Naive B cell (primary cell): ENCODE measurements around the gene SIGLEC6. TPM values are rescaled to one million over a fixed set of nuclear protein-coding genes. Genes with fewer than 3 reads are reported as not detected.

Experiments used
- ATAC-seq, 2 donors: fragments of 150-1000 bp; cut with Tn5 transposase; 2 replicates each; pipeline ENCODE4 v1.10.0; 2021; ENCODE audit warnings: low read depth in 2 of 2, mild to moderate bottlenecking in 2 of 2, moderate library complexity in 2 of 2
- DNase-seq: peaks from one replicate; pipeline ENCODE4 v3.0.0; 2022
- H3K27ac Mint-ChIP-seq, 6 donors: one replicate each; pipeline ENCODE4 v1.8.0; 2020 to 2022; ENCODE audit warnings: mild to moderate bottlenecking in 6 of 6, mixed read lengths in 6 of 6, moderate library complexity in 5 of 6, inconsistent platforms in 2 of 6
- H3K27me3 Mint-ChIP-seq, 3 donors: one replicate each; pipeline ENCODE4 v1.8.0; 2021 to 2022; ENCODE audit warnings: mixed read lengths in 3 of 3, mild to moderate bottlenecking in 1 of 3
- H3K36me3 Mint-ChIP-seq, 2 donors: one replicate each; pipeline ENCODE4 v1.8.0; 2020 to 2022; ENCODE audit warnings: mixed read lengths in 2 of 2, inconsistent platforms in 1 of 2, mild to moderate bottlenecking in 1 of 2
- H3K4me1 Mint-ChIP-seq, 3 donors: one replicate each; pipeline ENCODE4 v1.8.0; 2020 to 2022; ENCODE audit warnings: mixed read lengths in 3 of 3, inconsistent platforms in 1 of 3, mild to moderate bottlenecking in 1 of 3, moderate library complexity in 1 of 3
- H3K4me3 Mint-ChIP-seq, 8 donors: one replicate each; pipeline ENCODE4 v1.8.0; 2020 to 2022; ENCODE audit warnings: mild to moderate bottlenecking in 8 of 8, mixed read lengths in 8 of 8, moderate library complexity in 8 of 8, inconsistent platforms in 2 of 8
- H3K9me3 Mint-ChIP-seq, 7 donors: one replicate each; pipeline ENCODE4 v1.8.0; 2020 to 2022; ENCODE audit warnings: mixed read lengths in 7 of 7, mild to moderate bottlenecking in 5 of 7, inconsistent platforms in 2 of 7, moderate library complexity in 1 of 7
- polyA plus RNA-seq, 6 donors: library from polyadenylated mRNA; unstranded; fragments of 300-500 nt; fragmentation: Illumina TruSeq; gene quantifications; one replicate each; pipeline ENCODE4 v1.2.3, GENCODE V29; 2021; ENCODE audit warnings: low read depth in 6 of 6

The SIGLEC6 gene
- polyA plus RNA-seq, 6 donors from 2014 or later, result 0.72 to 1.9 (median 1.2) TPM; not detected in 1

DNA sequence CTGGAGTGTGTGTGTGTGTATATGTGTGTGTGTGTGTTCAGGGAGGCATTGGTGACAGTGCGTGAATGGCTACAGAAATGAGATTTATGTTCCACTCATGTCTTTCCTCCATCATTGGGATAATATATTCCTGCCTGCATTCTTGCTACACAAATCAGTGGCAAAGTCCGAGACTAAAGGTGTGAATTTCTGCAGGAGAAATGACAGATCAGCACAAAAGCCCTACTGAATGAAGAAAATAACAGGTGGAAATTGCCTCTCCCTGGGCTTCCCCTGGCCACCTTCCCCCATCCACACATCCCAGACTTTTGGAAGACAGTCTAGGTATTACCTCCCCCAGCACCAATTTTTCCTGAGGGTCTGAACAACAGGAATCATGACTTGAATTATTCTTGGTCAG is 10.1 kb downstream of the SIGLEC6 start:
- peaks cover 21 to 29% (median 23%) of the 10 kb centered on the region in 3 donors for H3K4me1 Mint-ChIP-seq
- peak overlapping the region in 1 of 8 donors; percentile 85 for H3K4me3 Mint-ChIP-seq
- peaks cover 0 to 5% of the 10 kb centered on the region in 2 donors for H3K36me3 Mint-ChIP-seq
- H3K27me3 Mint-ChIP-seq, result peaks cover 0 to 5% (median 0%) of the 10 kb centered on the region in 3 donors
- H3K9me3 Mint-ChIP-seq, result peaks cover 0 to 8% (median 0%) of the 10 kb centered on the region in 7 donors
- DNase-seq, result no peak
- peak overlapping the region in 1 of 6 donors; percentile 71 for H3K27ac Mint-ChIP-seq
- ATAC-seq, result no peak

DNA sequence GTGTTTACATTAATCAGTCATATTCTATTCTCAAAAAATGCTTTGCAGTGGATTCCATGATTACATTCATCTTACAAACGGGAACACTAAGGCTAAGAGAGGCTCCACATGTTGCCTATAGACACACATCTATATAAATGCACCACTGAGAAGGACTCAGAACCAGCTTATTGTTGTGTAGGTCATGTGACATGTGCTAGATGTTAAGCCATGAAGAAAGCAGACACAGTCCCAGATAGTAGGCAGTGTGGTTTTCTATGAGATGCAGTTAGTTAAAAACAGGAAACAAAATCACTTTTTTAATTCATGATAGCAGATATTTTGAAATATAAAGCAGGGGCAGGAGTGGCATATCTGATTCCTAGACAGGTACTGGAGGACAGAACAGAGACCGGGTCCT is 10.7 kb downstream of the SIGLEC6 start:
- Mint-ChIP-seq H3K4me3 (peak overlapping the region in 2 of 8 donors; percentile 70 to 85), H3K36me3 (peaks cover 0 to 5% of the 10 kb centered on the region in 2 donors), H3K27me3 (peaks cover 0 to 5% (median 0%) of the 10 kb centered on the region in 3 donors), H3K27ac (no peak overlapping the region), H3K9me3 (peaks cover 0 to 8% (median 0%) of the 10 kb centered on the region in 7 donors), H3K4me1 (peaks cover 18 to 25% (median 23%) of the 10 kb centered on the region in 3 donors)
- DNase-seq (no peak), ATAC-seq (no peak)

DNA sequence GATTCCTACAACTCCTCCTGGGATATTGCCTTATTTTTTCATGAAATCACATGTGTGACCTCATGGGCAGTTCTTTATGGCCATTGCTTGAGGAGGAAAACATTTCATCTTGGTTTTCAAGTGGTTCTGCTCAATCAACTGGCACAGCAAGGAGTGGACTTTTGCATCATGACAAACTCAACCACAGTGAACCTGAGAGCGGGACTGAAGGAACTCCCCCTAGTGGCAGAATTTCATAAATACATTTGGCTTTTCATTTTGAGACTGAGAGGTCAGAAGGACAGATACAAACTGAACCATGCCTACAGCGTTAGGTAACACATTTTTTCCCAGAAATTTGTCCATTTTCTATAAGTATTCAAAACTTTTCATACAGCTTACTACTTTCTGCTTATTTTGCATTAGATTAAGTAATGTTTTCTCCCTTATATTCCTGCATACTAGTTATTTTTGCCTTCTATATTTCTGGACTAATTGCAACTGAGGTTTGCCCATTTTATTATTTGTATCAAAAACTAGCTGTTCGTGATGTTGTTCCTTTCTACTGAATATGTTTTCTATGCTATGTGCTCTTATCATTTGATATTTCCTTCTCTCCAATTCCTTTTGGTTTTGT is 16.5 kb downstream of the SIGLEC6 start:
- Mint-ChIP-seq H3K27me3 (peaks cover 11 to 15% (median 13%) of the 10 kb centered on the region in 3 donors), H3K36me3 (peaks cover 0 to 5% of the 10 kb centered on the region in 2 donors), H3K9me3 (peaks cover 0 to 8% (median 0%) of the 10 kb centered on the region in 7 donors), H3K27ac (peak overlapping the region in 1 of 6 donors; percentile 81), H3K4me1 (peaks cover 5 to 7% (median 5%) of the 10 kb centered on the region in 3 donors), H3K4me3 (no peak overlapping the region)
- DNase-seq, result peak; percentile 45
- peak; percentile 40 to 59 for ATAC-seq

DNA sequence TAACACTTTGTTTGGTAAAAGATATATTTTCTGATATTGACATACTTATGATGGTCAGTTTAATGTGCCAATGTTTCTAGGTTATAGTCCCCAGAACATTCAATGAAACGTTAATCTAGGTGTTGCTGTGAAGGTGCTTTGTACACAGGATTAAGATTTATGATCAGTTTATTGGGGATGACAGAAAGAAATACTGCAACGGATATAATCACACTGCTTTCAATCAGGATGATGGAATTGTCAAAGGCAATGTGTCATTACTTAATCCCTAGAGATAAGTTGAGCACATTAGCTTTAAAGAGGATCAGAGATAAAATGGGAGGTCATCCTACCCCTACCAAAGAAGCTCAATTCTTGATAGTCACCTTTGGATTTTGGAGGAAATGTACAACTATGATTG is 17.5 kb downstream of the SIGLEC6 start:
- no peak overlapping the region for H3K4me3 Mint-ChIP-seq
- DNase-seq (no peak), ATAC-seq (no peak)
- H3K4me1 Mint-ChIP-seq, result peaks cover 5 to 7% (median 5%) of the 10 kb centered on the region in 3 donors
- H3K27ac Mint-ChIP-seq, result no peak overlapping the region
- peaks cover 11 to 16% (median 14%) of the 10 kb centered on the region in 3 donors for H3K27me3 Mint-ChIP-seq
- peaks cover 0 to 8% (median 0%) of the 10 kb centered on the region in 7 donors for H3K9me3 Mint-ChIP-seq
- H3K36me3 Mint-ChIP-seq, result peaks cover 0 to 5% of the 10 kb centered on the region in 2 donors

DNA sequence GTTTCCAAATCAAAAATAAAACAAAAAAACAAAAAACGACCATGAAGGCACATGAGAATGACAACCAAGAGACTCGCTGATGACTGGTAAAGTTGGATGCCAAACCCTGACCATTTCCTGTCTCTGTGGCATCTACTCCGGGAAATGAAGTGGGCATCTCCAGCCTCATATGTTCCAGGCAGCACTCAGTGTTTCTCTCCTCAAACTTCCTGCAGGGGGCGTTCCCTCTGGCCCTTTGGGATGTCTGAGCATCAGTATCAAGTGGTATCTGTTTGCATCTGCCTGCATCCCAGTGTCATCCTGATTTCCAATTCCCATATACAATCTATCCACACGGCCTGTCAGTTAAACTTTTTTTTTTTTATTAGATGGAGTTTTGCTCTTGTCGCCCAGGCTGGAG is 20.1 kb downstream of the SIGLEC6 start:
- Mint-ChIP-seq H3K36me3 (no peaks in the 10 kb centered on the region), H3K4me1 (peaks cover 3 to 5% (median 3%) of the 10 kb centered on the region in 3 donors), H3K4me3 (no peak overlapping the region), H3K27ac (no peak overlapping the region), H3K9me3 (no peaks in the 10 kb centered on the region), H3K27me3 (peaks cover 10 to 17% (median 14%) of the 10 kb centered on the region in 3 donors)
- ATAC-seq (no peak), DNase-seq (no peak)

DNA sequence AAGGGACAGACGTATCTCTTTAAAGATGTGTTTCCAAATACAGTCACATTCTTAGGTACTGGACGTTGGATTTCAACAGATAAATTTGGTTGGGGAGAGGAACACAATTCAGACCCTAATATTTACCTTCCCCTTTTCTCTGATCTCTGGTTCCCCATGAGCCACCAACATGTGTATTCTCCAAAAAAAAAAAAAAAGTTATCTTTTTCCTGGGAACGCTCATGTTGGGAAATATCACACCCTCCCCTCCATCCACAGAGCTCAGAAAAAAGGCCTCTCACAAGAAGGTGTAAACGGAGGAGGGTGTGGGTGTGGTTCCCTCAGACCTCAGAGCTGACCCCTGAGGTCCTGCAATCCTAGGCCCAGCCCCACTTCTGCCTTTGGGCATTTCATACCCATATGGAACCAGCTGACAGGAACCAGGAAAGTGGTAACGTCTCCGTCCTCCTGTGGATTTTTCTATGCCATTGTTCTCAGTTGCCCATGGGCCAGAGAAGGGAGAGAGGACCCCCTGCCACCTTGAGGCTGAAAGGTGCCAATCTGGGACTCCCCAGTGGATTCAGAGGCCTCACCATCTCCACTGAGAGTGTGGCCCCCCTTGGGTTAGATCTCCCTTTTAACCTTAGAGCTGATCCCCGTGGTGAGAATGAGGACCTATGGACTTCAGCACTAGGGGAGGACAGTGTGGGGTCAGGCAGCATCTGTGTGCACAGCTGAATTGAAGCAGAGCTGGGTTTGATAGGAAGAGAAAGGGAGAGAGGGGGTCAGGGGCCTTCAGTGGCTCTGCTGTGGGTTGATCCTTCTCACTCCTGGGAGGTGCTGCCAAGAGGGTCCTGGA is 21.4 kb downstream of the SIGLEC6 start:
- H3K27me3 Mint-ChIP-seq, result peaks cover 10 to 26% (median 14%) of the 10 kb centered on the region in 3 donors
- H3K4me1 Mint-ChIP-seq, result peaks cover 0 to 3% (median 0%) of the 10 kb centered on the region in 3 donors
- no peak for DNase-seq
- peak overlapping the region in 1 of 6 donors; percentile 5 for H3K27ac Mint-ChIP-seq
- H3K4me3 Mint-ChIP-seq, result peak overlapping the region in 2 of 8 donors; percentile 2 to 71
- peaks cover 0 to 2% (median 0%) of the 10 kb centered on the region in 7 donors for H3K9me3 Mint-ChIP-seq
- H3K36me3 Mint-ChIP-seq, result no peaks in the 10 kb centered on the region
- ATAC-seq, result no peak

DNA sequence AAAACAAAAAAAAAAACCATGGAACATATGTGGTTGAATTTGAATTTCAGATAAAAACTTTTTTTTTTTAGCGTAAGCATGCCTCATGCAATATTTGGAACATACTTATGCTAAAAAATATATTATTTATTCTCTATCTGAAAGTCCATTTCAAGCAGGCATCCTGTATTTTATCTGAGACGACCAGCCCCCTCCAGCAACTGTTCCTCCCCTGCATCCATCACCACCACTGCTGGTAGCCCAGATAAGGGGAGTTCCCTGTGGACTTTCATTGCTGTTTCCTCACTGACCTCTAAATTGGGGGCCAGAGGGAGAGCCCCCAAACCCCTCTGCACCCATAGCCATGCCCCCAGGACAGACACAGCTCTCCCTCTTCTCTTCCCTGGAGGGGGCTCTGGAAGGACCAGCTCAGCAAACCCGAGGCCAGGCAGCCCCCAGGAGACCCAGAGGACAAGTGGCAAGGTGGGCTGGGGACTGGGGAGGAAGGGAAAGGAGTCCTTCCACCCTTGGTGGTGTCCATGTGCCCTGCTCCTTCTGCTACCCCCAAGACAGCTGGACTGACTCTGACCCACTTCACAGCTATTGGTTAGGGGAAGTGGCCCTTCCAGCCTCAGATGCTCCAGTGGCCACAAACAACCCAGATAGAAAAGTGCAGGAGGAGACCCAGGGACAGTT is 23.3 kb downstream of the SIGLEC6 start:
- no peak for ATAC-seq
- H3K27me3 Mint-ChIP-seq, result peaks cover 10 to 29% (median 14%) of the 10 kb centered on the region in 3 donors
- DNase-seq, result no peak
- peak overlapping the region in 1 of 6 donors; percentile 52 for H3K27ac Mint-ChIP-seq
- H3K36me3 Mint-ChIP-seq, result peaks cover 5 to 6% of the 10 kb centered on the region in 2 donors
- peaks cover 0 to 10% (median 2%) of the 10 kb centered on the region in 7 donors for H3K9me3 Mint-ChIP-seq
- H3K4me3 Mint-ChIP-seq, result no peak overlapping the region
- H3K4me1 Mint-ChIP-seq, result no peaks in the 10 kb centered on the region

DNA sequence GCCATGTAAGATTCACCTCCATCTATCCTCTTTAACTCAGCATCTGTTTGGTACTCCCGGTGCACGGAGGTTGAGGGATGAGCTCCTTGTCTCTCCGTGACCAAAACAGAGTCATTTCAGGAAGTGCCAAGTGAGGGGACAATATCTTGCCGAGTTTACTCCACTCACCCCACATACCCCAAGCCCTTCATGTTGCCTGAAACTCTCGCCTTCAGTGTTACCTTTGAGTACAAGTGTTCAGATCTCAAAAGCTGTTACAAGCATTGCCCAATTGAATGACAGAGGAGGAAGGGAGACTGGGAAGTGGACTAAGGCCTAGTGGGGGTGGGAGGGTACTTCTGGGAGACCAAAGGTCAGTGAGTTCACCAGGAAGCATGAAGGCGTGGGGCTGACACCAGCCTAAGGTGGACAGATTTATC is 23.8 kb downstream of the SIGLEC6 start:
- peaks cover 5 to 6% of the 10 kb centered on the region in 2 donors for H3K36me3 Mint-ChIP-seq

DNA sequence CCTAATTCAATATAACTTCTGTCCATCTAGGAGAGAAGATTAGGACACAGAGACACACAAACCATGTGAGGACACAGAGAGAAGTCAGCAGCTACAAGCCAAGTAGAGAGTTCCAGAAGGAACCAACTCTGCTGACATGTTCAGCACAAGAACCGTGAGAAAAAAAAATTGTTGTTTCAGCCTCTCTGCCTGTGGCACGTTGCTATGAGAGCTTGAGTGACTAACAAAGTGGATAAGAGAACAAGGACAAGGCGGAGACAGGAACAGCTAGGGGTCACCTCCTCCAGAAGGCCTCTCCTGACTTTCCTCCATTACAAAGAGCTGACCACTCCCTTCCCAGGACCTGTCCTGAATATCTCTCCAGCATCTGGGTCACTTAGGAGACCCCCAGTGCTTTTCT is 24.3 kb downstream of the SIGLEC6 start:
- H3K4me3 Mint-ChIP-seq, result no peak overlapping the region
- H3K9me3 Mint-ChIP-seq, result peaks cover 0 to 10% (median 2%) of the 10 kb centered on the region in 7 donors

More for the DNA sequence above, 23.8 kb downstream of the SIGLEC6 start:
- Mint-ChIP-seq H3K4me3 (no peak overlapping the region), H3K27ac (no peak overlapping the region), H3K27me3 (peaks cover 10 to 29% (median 14%) of the 10 kb centered on the region in 3 donors), H3K4me1 (no peaks in the 10 kb centered on the region), H3K9me3 (peaks cover 0 to 10% (median 2%) of the 10 kb centered on the region in 7 donors)
- ATAC-seq (no peak), DNase-seq (no peak)

DNA sequence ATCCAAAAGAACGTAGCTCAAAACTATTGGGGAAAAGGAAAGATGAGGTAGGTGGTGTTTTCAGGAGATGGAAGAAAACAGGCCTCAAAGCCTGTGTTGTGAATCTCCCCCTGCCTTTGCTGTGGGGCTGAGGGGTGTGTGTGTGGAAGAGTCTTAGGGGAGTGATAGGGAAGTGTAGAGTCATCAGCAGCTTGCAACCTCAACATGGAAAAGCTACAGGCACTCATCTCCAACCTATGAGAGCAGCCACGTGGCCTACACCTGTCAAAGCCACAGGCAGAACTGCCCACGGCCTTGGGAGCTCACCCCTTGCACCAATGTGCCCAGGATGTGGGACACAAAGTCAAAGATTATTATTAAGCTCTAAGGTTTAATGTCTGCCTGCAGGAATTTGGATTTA is 25.6 kb downstream of the SIGLEC6 start:
- Mint-ChIP-seq H3K27me3 (peaks cover 6 to 23% (median 10%) of the 10 kb centered on the region in 3 donors), H3K9me3 (peaks cover 0 to 10% (median 2%) of the 10 kb centered on the region in 7 donors), H3K4me1 (peaks cover 10 to 13% (median 12%) of the 10 kb centered on the region in 3 donors), H3K36me3 (peaks cover 5 to 6% of the 10 kb centered on the region in 2 donors), H3K27ac (no peak overlapping the region), H3K4me3 (no peak overlapping the region)
- DNase-seq, result no peak
- ATAC-seq, result no peak

More for the DNA sequence above, 24.3 kb downstream of the SIGLEC6 start:
- DNase-seq, result no peak
- no peak overlapping the region for H3K27ac Mint-ChIP-seq
- no peak for ATAC-seq
- H3K27me3 Mint-ChIP-seq, result peaks cover 10 to 29% (median 14%) of the 10 kb centered on the region in 3 donors
- peaks cover 0 to 2% (median 2%) of the 10 kb centered on the region in 3 donors for H3K4me1 Mint-ChIP-seq
- peaks cover 5 to 6% of the 10 kb centered on the region in 2 donors for H3K36me3 Mint-ChIP-seq

DNA sequence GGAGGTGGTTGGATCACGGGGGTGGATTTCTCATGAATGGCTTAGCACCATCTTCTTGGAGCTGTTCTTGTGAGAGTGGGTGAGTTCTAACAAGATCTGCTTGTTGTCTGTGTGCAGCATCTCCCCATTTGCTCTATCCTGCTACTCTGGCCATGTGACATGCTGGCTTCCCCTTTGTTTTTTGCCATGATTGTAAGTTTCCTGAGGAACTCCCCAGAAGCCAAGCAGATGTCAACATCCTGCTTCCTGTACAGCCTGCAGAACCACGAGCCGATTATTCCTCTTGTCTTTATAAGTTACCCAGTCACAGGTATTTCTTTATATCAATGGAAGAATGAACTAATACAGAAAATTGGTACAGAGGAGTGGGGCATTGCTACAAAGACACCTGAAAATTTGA is 27.6 kb downstream of the SIGLEC6 start:
- Mint-ChIP-seq H3K4me1 (peaks cover 10 to 13% (median 12%) of the 10 kb centered on the region in 3 donors), H3K27me3 (peaks cover 6 to 18% (median 6%) of the 10 kb centered on the region in 3 donors), H3K9me3 (peaks cover 0 to 10% (median 2%) of the 10 kb centered on the region in 7 donors), H3K27ac (no peak overlapping the region), H3K4me3 (no peak overlapping the region), H3K36me3 (peaks cover 5 to 6% of the 10 kb centered on the region in 2 donors)
- DNase-seq (no peak), ATAC-seq (no peak)

DNA sequence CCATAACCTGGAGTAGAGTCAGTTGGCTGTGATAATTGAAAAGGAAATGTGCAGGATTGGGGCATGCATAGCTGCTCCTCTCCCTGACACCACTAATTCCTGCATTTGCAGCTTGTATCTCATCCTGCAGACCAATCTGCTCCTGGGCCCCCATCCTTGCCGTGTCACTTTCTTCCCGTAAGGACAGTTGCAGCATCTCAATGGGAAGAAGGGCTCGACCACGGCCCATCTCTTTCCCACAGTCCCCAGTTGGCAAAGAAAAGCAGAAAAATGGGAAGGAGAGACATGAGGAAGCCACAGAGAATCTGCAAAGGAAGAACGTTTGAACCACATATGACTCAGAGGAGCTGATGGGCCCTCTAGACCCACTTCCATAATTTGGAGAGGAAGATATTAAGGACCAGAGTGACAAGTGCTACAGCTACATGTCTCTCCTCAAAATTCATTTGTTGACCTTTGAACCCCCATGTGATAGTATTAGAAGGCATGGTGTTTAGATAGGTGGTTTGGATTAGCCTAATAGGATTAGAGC is 28.1 kb downstream of the SIGLEC6 start:
- peak overlapping the region in 1 of 8 donors; percentile 51 for H3K4me3 Mint-ChIP-seq
- peak overlapping the region in 3 of 6 donors; percentile 7 to 65 (median 31) for H3K27ac Mint-ChIP-seq
- H3K9me3 Mint-ChIP-seq, result peaks cover 0 to 10% (median 2%) of the 10 kb centered on the region in 7 donors
- ATAC-seq (no peak), DNase-seq (no peak)
- H3K27me3 Mint-ChIP-seq, result peaks cover 6 to 18% (median 11%) of the 10 kb centered on the region in 3 donors
- H3K4me1 Mint-ChIP-seq, result peaks cover 10 to 13% (median 12%) of the 10 kb centered on the region in 3 donors
- H3K36me3 Mint-ChIP-seq, result peaks cover 5 to 6% of the 10 kb centered on the region in 2 donors
